PC-9 (cell line): ENCODE results near the gene TSHR.

ENCODE experiments used
- CTCF ChIP-seq: fragments of 200-600 bp; sonication (generic); conservative IDR thresholded peaks from 2 replicates; pipeline ENCODE4 v1.6.1; 2017; ENCODE audit warnings: mixed run types, antibody characterized with exemption, mild to moderate bottlenecking, moderate library complexity
- EZH2 ChIP-seq: fragments of 200-600 bp; sonication (generic); IDR thresholded peaks from 2 replicates; pipeline ENCODE4 v1.8.0; 2017; ENCODE audit warnings: antibody characterized with exemption, low read depth

GRCh38 chr14:81125536-81125935 lies 170.1 kb downstream of the TSHR start:
- TF ChIP-seq EZH2 (no peak), CTCF (no peak)
